Hematopoietic multipotent progenitor cell treated with erythropoietin and hydrocortisone succinate and interleukin-3 and kit ligand, for 17 days (in vitro differentiated cells): ENCODE measurements around the gene TRPV4.

ENCODE experiments used
- DNase-seq: peaks from one replicate; pipeline ENCODE4 v3.0.0-alpha.2; 2015; ENCODE audit warnings: low spot score

The TRPV4 gene

GRCh38 chr12:109827566-109828550, 5.3 kb downstream of the TRPV4 start:
- no peak for DNase-seq

- DNase-seq = no peak
These were observed 6.1 kb downstream of the TRPV4 start for GRCh38 chr12:109827080-109827479.

GRCh38 chr12:109824731-109825130, 8.5 kb downstream of the TRPV4 start:
- DNase-seq = no peak

GRCh38 chr12:109822951-109823411, 10.2 kb downstream of the TRPV4 start:
- no peak for DNase-seq

- DNase-seq = no peak
These were observed 10.8 kb downstream of the TRPV4 start for GRCh38 chr12:109822416-109822815.

GRCh38 chr12:109821968-109822367, 11.2 kb downstream of the TRPV4 start:
- DNase-seq = no peak

- no peak for DNase-seq
These were observed 12.3 kb downstream of the TRPV4 start for GRCh38 chr12:109820816-109821381.

- DNase-seq = no peak
These were observed 14.2 kb downstream of the TRPV4 start for GRCh38 chr12:109818905-109819500.

DNA sequence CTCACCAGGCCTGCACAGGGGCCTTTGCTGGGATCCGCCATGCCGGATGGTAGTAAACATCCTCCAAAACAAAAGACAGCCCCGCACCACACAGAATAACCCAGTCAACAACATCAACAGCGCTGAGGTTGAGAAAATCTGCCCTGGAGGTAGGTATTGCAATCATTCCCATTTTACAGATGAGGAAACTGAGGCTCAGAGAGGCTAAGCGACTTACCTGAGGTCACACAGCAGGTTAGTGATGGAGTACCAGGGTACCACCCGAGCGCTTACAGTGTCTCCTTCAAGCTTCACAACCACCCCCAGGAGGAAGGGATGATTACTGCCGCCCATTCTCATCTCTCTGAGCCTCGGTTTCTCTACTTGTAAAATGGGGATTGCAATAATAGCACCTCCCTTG, 14.9 kb downstream of the TRPV4 start:
- no peak for DNase-seq

GRCh38 chr12:109817627-109818231, 15.5 kb downstream of the TRPV4 start:
- no peak for DNase-seq

GRCh38 chr12:109816870-109817269, 16.3 kb downstream of the TRPV4 start:
- DNase-seq = no peak

- no peak for DNase-seq
These were observed 17.2 kb downstream of the TRPV4 start for GRCh38 chr12:109815757-109816617.

GRCh38 chr12:109815225-109815624, 18.0 kb downstream of the TRPV4 start:
- DNase-seq = no peak

DNA sequence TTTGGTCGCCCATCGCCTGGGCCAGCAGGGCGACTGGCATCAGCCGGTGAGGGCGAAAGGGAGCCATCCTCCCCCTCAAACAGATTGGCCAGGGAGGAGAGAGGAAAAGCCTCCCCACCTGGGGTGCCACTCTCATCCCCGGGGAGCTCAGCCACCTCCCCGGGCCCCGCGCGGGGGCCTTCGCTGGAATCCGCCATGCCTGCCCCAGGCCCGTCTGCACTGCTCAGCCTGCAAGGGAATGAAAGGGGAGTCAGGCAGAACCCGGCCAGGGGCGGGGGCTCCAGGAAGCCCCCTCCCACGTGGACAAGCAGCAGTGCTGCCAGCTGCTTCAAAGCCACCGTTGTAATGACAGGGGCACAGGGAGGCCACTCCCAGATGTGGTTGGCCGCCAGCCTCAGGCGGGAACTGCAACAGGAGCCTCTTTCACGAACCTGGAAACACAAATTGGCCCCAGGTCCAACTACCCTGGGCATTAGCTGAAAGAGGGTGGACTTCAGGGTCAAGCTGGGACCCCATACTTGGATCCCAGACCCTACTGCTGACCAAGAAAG, 18.5 kb downstream of the TRPV4 start:
- no peak for DNase-seq

- DNase-seq = no peak
These were observed 19.3 kb downstream of the TRPV4 start for GRCh38 chr12:109813810-109814416.

DNA sequence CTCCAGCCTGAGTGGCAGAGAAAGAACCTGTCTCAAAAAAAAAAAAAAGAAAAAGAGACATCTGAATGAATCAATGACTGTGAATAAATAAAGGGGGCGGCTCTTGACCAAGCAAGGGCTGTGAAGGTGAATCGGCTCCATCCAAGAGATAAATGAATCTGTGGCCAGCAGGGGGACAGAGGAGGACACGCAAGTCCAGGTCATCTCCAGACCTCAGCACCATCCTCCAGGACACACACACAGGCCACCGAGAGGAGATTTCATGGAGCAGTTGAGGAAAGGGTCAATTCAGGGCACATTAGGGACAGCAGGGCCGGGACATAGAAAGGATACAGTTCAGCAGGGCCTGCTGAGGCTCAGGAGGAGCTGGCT, 21.6 kb downstream of the TRPV4 start:
- no peak for DNase-seq

DNA sequence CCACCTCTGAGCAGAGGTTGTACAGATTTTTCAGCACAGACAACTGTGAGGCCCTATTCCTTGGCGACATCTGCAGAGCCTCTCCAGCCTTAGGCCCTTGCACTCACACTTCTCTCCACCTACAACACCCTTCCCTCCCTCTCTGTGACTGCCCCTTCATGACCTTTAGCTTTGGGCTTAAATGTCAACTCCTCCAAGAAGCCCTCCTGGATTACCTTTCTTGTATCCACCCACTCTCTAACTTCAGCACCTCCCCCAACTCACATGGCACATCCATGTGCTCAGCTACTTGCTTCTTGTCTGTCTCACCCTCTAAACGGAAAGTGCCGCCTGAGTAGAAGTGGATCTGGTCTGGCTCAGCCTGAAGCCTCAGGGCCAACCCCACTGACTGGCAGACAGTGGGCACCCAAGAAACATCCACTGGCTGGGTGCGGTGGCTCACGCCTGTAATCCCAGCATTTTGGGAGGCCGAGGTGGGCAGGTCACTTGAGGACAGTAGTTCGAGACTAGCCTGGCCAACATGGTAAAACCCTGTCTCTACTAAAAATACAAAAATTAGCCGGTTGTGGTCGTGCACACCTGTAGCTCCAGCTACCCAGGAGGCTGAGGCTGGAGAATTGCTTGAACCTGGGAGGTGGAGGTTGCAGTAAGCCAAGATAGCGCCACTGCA, 22.1 kb downstream of the TRPV4 start:
- no peak for DNase-seq

DNA sequence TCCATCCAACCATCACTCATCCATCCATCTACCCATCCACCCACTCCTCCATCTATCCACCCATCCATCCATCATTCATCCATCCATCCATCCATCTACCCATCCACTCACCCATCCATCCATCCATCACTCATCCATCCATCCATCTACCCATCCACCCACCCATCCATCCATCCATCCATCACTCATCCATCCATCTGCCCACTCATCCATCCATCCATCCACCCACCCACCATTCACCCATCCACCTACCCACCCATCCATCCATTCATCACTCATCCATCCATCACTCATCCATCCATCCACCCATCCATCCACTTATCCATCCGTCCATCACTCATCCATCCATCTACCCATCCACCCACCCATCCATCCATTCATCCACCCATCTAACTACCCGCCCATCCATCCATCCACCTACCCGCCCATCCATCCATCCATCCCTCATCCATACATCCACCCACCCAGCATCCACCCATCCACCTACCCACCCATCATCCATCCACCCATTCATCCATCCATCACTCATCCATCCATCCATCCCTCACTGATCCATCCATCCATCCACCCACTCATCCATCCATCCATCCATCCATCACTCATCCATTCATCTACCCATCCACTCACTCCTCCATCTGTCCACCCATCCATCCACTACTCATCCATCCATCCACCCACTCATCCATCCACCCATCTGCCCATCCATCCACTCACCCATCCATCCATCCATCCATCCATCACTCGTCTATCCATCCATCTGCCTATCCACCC, 24.1 kb downstream of the TRPV4 start:
- no peak for DNase-seq

DNA sequence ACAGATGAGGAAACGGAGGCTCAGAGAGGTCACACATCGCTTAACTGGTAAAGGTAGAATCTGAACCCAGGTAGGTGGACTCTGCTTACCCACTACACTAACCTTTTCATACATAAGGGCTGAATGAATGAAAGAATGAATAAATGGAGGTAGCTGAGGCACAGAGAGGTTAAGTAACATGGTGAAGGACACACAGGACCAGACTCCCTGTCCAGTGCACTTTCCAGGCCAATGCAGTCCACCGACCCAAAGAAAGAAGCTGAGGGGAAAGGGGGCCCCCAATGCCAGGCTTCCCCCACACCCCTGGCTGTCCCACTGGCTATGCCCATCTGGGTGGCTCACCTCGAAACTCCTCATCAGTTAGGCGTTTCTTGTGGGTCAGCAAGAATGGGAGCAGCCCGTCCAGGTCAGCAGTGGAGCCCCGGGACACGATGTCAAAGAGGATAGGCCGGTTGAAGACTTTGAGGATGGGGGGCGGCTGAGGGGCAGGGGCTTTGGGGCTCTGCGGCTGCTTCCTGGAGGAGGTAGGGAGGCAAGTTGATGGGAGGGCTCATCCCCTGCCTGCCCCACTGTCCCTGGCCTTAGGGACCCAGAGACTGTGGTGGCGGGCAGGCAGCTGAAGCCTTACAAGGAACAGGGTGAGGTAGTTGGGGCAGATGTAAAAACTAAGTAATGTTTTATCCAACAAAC, 25.1 kb downstream of the TRPV4 start:
- no peak for DNase-seq
